Glutamatergic neuron (in vitro differentiated cells): ENCODE measurements around the gene USH2A. TPM values are rescaled to one million over a fixed set of nuclear protein-coding genes. Genes with fewer than 3 reads are reported as not detected.
A peak's percentile ranks its signal among the peaks of the same experiment; 100 is the strongest.

ENCODE experiments used
- DNase-seq: peaks from one replicate; pipeline ENCODE4 v3.0.0; 2022
- H3K27ac Mint-ChIP-seq: one replicate; pipeline ENCODE4 v1.8.0; 2020; ENCODE audit warnings: mild to moderate bottlenecking, mixed read lengths, inconsistent platforms; ENCODE audit not compliant: unreplicated experiment
- H3K27me3 Mint-ChIP-seq: one replicate; pipeline ENCODE4 v1.8.0; 2020; ENCODE audit warnings: mild to moderate bottlenecking, moderate library complexity, mixed read lengths, inconsistent platforms; ENCODE audit not compliant: unreplicated experiment
- H3K36me3 Mint-ChIP-seq: one replicate; pipeline ENCODE4 v1.8.0; 2020; ENCODE audit warnings: mild to moderate bottlenecking, mixed read lengths, inconsistent platforms; ENCODE audit not compliant: unreplicated experiment
- H3K4me1 Mint-ChIP-seq: one replicate; pipeline ENCODE4 v1.8.0; 2020; ENCODE audit warnings: mild to moderate bottlenecking, low read depth, mixed read lengths, inconsistent platforms; ENCODE audit not compliant: unreplicated experiment
- H3K4me3 Mint-ChIP-seq: one replicate; pipeline ENCODE4 v1.8.0; 2020; ENCODE audit warnings: mild to moderate bottlenecking, mixed read lengths, inconsistent platforms; ENCODE audit not compliant: unreplicated experiment
- H3K9me3 Mint-ChIP-seq: one replicate; pipeline ENCODE4 v1.8.0; 2020; ENCODE audit warnings: mild to moderate bottlenecking, moderate library complexity, mixed read lengths, inconsistent platforms; ENCODE audit not compliant: unreplicated experiment
- total RNA-seq: library from RNA; stranded (reverse); fragmentation: NEBNext Ultra II Directional; extraction: Animal tissue kit (Norgen Biotek cat#: 25700); gene quantifications from one replicate; pipeline ENCODE4 v1.2.1, GENCODE V29; 2021; ENCODE audit not compliant: unreplicated experiment
- TF ChIP-seq, protein P1 (sequence below): fragments of 200-600 bp; sonication (generic); IDR thresholded peaks from one replicate; pipeline ENCODE4 v1.5.0; 2021; ENCODE audit not compliant: partially characterized antibody, unreplicated experiment

The USH2A gene
- total RNA-seq, 1 donor from 2014 or later, result not detected

- no peak overlapping the region for H3K27ac Mint-ChIP-seq
- H3K9me3 Mint-ChIP-seq, result no peaks in the 10 kb centered on the region
- no peaks in the 10 kb centered on the region for H3K36me3 Mint-ChIP-seq
- no peaks in the 10 kb centered on the region for H3K27me3 Mint-ChIP-seq
- TF ChIP-seq, protein P1, sequence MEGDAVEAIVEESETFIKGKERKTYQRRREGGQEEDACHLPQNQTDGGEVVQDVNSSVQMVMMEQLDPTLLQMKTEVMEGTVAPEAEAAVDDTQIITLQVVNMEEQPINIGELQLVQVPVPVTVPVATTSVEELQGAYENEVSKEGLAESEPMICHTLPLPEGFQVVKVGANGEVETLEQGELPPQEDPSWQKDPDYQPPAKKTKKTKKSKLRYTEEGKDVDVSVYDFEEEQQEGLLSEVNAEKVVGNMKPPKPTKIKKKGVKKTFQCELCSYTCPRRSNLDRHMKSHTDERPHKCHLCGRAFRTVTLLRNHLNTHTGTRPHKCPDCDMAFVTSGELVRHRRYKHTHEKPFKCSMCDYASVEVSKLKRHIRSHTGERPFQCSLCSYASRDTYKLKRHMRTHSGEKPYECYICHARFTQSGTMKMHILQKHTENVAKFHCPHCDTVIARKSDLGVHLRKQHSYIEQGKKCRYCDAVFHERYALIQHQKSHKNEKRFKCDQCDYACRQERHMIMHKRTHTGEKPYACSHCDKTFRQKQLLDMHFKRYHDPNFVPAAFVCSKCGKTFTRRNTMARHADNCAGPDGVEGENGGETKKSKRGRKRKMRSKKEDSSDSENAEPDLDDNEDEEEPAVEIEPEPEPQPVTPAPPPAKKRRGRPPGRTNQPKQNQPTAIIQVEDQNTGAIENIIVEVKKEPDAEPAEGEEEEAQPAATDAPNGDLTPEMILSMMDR, result no peak
- H3K4me3 Mint-ChIP-seq, result no peak overlapping the region
- no peak for DNase-seq
- no peaks in the 10 kb centered on the region for H3K4me1 Mint-ChIP-seq
These were observed 184.4 kb downstream of the USH2A start for GRCh38 chr1:216238844-216239243.

- TF ChIP-seq, protein P1, result no peak
- H3K4me1 Mint-ChIP-seq, result no peaks in the 10 kb centered on the region
- H3K27ac Mint-ChIP-seq, result no peak overlapping the region
- no peak overlapping the region for H3K4me3 Mint-ChIP-seq
- H3K9me3 Mint-ChIP-seq, result no peaks in the 10 kb centered on the region
- DNase-seq, result no peak
- H3K36me3 Mint-ChIP-seq, result no peaks in the 10 kb centered on the region
- H3K27me3 Mint-ChIP-seq, result no peaks in the 10 kb centered on the region
These were observed 185.2 kb downstream of the USH2A start for GRCh38 chr1:216237927-216238542.

DNA sequence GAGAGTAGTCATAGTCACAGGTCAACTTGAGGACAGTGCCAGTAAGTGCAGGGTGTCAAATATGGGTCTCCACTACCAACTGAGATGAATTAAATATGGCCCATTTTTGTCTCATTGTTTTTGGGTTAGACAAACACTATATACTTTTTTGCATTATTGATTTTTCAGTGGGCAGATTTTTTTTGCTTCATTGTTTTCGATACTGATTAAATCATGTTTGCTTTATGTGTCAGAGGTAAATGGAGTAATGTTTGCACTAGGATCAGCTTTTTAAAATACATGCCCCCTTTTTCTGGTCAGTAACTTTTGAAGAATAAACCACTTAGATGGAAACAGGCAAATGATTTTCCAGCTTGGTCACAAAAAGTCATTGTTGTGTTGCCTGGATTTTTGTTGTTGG, 199.0 kb downstream of the USH2A start:
- DNase-seq, result no peak
- no peak overlapping the region for H3K4me3 Mint-ChIP-seq
- TF ChIP-seq, protein P1, result no peak
- H3K27me3 Mint-ChIP-seq, result no peaks in the 10 kb centered on the region
- H3K9me3 Mint-ChIP-seq, result no peaks in the 10 kb centered on the region
- peaks cover 23% of the 10 kb centered on the region for H3K4me1 Mint-ChIP-seq
- no peaks in the 10 kb centered on the region for H3K36me3 Mint-ChIP-seq
- H3K27ac Mint-ChIP-seq, result no peak overlapping the region

GRCh38 chr1:216223486-216223885, 199.8 kb downstream of the USH2A start:
- H3K27me3 Mint-ChIP-seq, result no peaks in the 10 kb centered on the region
- H3K27ac Mint-ChIP-seq, result peak overlapping the region; percentile 5
- H3K9me3 Mint-ChIP-seq, result no peaks in the 10 kb centered on the region
- DNase-seq, result no peak
- TF ChIP-seq, protein P1, result no peak
- H3K4me1 Mint-ChIP-seq, result peaks cover 24% of the 10 kb centered on the region
- no peak overlapping the region for H3K4me3 Mint-ChIP-seq
- no peaks in the 10 kb centered on the region for H3K36me3 Mint-ChIP-seq

DNA sequence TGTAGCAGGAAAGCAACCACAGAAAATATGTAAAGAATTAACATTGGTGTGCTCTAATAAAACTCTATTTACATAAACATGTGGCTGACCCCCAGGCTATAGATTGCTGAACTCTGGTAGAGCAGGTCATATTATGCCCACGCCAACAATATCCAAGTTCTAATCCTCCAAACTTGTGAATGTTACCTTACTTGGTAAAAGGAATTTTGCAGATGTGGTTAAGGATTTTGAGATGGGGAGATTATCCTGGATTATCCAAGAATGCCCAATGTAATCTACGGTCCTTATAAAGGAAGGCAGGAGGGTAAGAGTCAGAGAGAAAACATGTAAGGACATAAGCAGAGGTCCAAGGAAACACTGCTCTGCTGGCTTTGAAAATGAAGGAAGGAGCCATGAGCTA, 201.0 kb downstream of the USH2A start:
- Mint-ChIP-seq H3K27me3 (no peaks in the 10 kb centered on the region), H3K27ac (no peak overlapping the region), H3K9me3 (no peaks in the 10 kb centered on the region), H3K4me3 (no peak overlapping the region), H3K36me3 (no peaks in the 10 kb centered on the region), H3K4me1 (peaks cover 26% of the 10 kb centered on the region)
- DNase-seq, result no peak
- TF ChIP-seq, protein P1, result no peak
